IMR-90 (cell line): ENCODE data around the gene LRRC7. TPM values are rescaled to one million over a fixed set of nuclear protein-coding genes. Genes with fewer than 3 reads are reported as not detected.

ENCODE experiments used
- ATAC-seq: fragments of 200-7000 bp; cut with Tn5 transposase; 2 replicates; pipeline ENCODE4 v1.9.1; 2020; ENCODE audit warnings: low read depth, mild to moderate bottlenecking, moderate library complexity
- BruUV-seq: library from RNA; stranded (reverse); fragments of 400-500 nt; replicated peaks from 2 replicates; lab custom pipeline; 2021; lab: Mats Ljungman, UMichigan
- CTCF ChIA-PET: fragments of 300-600 bp; formaldehyde crosslinking; extraction: SDS; loops from one replicate; lab custom pipeline; 2021; ENCODE audit warnings: antibody characterized with exemption; lab: Yijun Ruan, JAX
- POLR2A ChIA-PET: fragments of 300-600 bp; sonication (Branson Sonifier 250); formaldehyde crosslinking; loops from one replicate; lab custom pipeline; 2022; ENCODE audit warnings: antibody characterized with exemption; ENCODE audit not compliant: unreplicated experiment; lab: Charles Lee
- DNase-seq: peaks from one replicate; pipeline ENCODE4 v3.0.0; 2013
- H2AFZ ChIP-seq: replicated peaks from 2 replicates; pipeline ENCODE3; 2013; ENCODE audit warnings: low read length, mild to moderate bottlenecking; ENCODE audit not compliant: poor library complexity
- H2AK5ac ChIP-seq: 2 replicates; pipeline ENCODE4 v1.6.1; 2013; ENCODE audit warnings: low read depth, low read length, inconsistent platforms
- H2AK9ac ChIP-seq: replicated peaks from 2 replicates; pipeline ENCODE3; 2013; ENCODE audit warnings: mild to moderate bottlenecking, low read depth, low read length, moderate library complexity; ENCODE audit not compliant: poor library complexity
- H2BK120ac ChIP-seq: 2 replicates; pipeline ENCODE4 v1.6.1; 2013; ENCODE audit warnings: low read depth, low read length, inconsistent platforms
- H2BK15ac ChIP-seq: 3 replicates; pipeline ENCODE4 v1.6.1; 2013; ENCODE audit warnings: low read depth, low read length, inconsistent platforms
- H2BK20ac ChIP-seq: 2 replicates; pipeline ENCODE4 v1.6.1; 2013; ENCODE audit warnings: low read depth, mild to moderate bottlenecking, inconsistent platforms, low read length, moderate library complexity
- H2BK5ac ChIP-seq: 2 replicates; pipeline ENCODE4 v1.6.1; 2013; ENCODE audit warnings: mild to moderate bottlenecking, low read depth, low read length, inconsistent platforms; ENCODE audit not compliant: poor library complexity, severe bottlenecking
- H3K14ac ChIP-seq: replicated peaks from 2 replicates; pipeline ENCODE4 v1.6.1; 2013; ENCODE audit warnings: low read depth, low read length, inconsistent platforms
- H3K18ac ChIP-seq: 2 replicates; pipeline ENCODE4 v1.6.1; 2013; ENCODE audit warnings: low read depth, low read length, control low read depth
- H3K23ac ChIP-seq: 2 replicates; pipeline ENCODE4 v1.6.1; 2013; ENCODE audit warnings: low read depth, low read length, inconsistent platforms
- H3K27ac ChIP-seq: 2 replicates; pipeline ENCODE4 v1.5.1; 2013; ENCODE audit warnings: mild to moderate bottlenecking, control low read depth, low read length; ENCODE audit not compliant: insufficient read depth
- H3K27me3 ChIP-seq: 2 replicates; pipeline ENCODE4 v1.6.1; 2013; ENCODE audit warnings: low read length; ENCODE audit not compliant: control insufficient read depth, insufficient read depth
- H3K36me3 ChIP-seq: 2 replicates; pipeline ENCODE4 v1.6.1; 2013; ENCODE audit warnings: low read length, mixed read lengths; ENCODE audit not compliant: control insufficient read depth, insufficient read depth
- H3K4ac ChIP-seq: 2 replicates; pipeline ENCODE4 v1.6.1; 2013; ENCODE audit warnings: low read depth, low read length, inconsistent platforms
- H3K4me1 ChIP-seq: 2 replicates; pipeline ENCODE4 v1.6.1; 2013; ENCODE audit warnings: low read length, mixed read lengths; ENCODE audit not compliant: control insufficient read depth, insufficient read depth
- H3K4me2 ChIP-seq: 2 replicates; pipeline ENCODE4 v1.6.1; 2013; ENCODE audit warnings: low read depth, mild to moderate bottlenecking, control low read depth, low read length, moderate library complexity
- H3K4me3 ChIP-seq: 2 replicates; pipeline ENCODE4 v1.5.1; 2013; ENCODE audit warnings: low read depth, mild to moderate bottlenecking, control low read depth, low read length, moderate library complexity; ENCODE audit not compliant: insufficient read depth
- H3K56ac ChIP-seq: 2 replicates; pipeline ENCODE4 v1.6.1; 2013; ENCODE audit warnings: low read length, inconsistent platforms; ENCODE audit not compliant: insufficient read depth; ENCODE audit errors: extremely low read depth
- H3K79me1 ChIP-seq, 2 experiments: 2 replicates each; pipeline ENCODE4 v1.6.1; 2013; ENCODE audit warnings: low read length in 2 of 2, inconsistent platforms in 1 of 2, low read depth in 1 of 2
- H3K9ac ChIP-seq: 2 replicates; pipeline ENCODE4 v1.6.1; 2013; ENCODE audit warnings: low read depth, low read length, control low read depth
- H3K9me1 ChIP-seq: 2 replicates; pipeline ENCODE4 v1.6.1; 2013; ENCODE audit warnings: low read length, inconsistent platforms; ENCODE audit not compliant: insufficient read depth
- H3K9me3 ChIP-seq: 2 replicates; pipeline ENCODE4 v1.6.1; 2013; ENCODE audit warnings: low read length; ENCODE audit not compliant: control insufficient read depth, insufficient read depth
- H4K20me1 ChIP-seq: 2 replicates; pipeline ENCODE4 v1.6.1; 2013; ENCODE audit warnings: low read length, inconsistent platforms; ENCODE audit not compliant: insufficient read depth
- H4K5ac ChIP-seq: 2 replicates; pipeline ENCODE4 v1.6.1; 2013; ENCODE audit warnings: mild to moderate bottlenecking, low read depth, low read length, control low read depth
- H4K8ac ChIP-seq, 2 experiments: 2 replicates each; pipeline ENCODE4 v1.6.1; 2013; ENCODE audit warnings: low read depth in 2 of 2, low read length in 2 of 2, control low read depth in 1 of 2, inconsistent platforms in 1 of 2
- H4K91ac ChIP-seq: 2 replicates; pipeline ENCODE4 v1.6.1; 2013; ENCODE audit warnings: low read depth, low read length, inconsistent platforms; ENCODE audit not compliant: insufficient read depth
- MAFK ChIP-seq: IDR thresholded peaks from 2 replicates; pipeline ENCODE4 v1.6.1; 2012; ENCODE audit warnings: low read depth, low read length, improper control_type of control experiment
- RAD21 ChIP-seq: IDR thresholded peaks from 2 replicates; pipeline ENCODE4 v1.6.1; 2012; ENCODE audit warnings: low read length, improper control_type of control experiment
- RFX5 ChIP-seq: IDR thresholded peaks from 2 replicates; pipeline ENCODE4 v1.8.0; 2012; ENCODE audit warnings: low read depth, mild to moderate bottlenecking, low read length, moderate library complexity
- dilution Hi-C: fragments of 300-500 bp; cut with HindIII; formaldehyde crosslinking; loops from one replicate; pipeline ENCODE4 v1.14.3; 2018; ENCODE audit warnings: low sequenced_read_pairs; ENCODE audit not compliant: unreplicated experiment
- in situ Hi-C: fragments of 300-500 bp; cut with MboI; formaldehyde crosslinking; loops from 3 replicates; pipeline ENCODE4 v1.14.3; 2019; ENCODE audit warnings: low sequenced_read_pairs, inconsistent platforms, mixed read lengths
- intact Hi-C: fragments of 100-400 bp; cut with micrococcal nuclease; formaldehyde crosslinking; loops from 2 replicates; pipeline ENCODE4 v1.10.0; 2022
- polyA plus RNA-seq, 3 experiments: library from polyadenylated mRNA; depleted of rRNA; stranded (reverse); fragments of >200 nt; gene quantifications; 2 replicates each; pipeline ENCODE4 v1.2.3, GENCODE V29; 2012; ENCODE audit warnings: low replicate concordance in 1 of 3
- total RNA-seq: library from RNA; depleted of rRNA; stranded (reverse); fragments of >200 nt; gene quantifications from 2 replicates; pipeline ENCODE4 v1.2.3, GENCODE V29; 2012

LRRC7 gene
- total and polyA plus RNA-seq, 2 of the 4 experiments (the other 2 are of a cell fraction): under 0.01 to 0.02 TPM

- no peak overlapping the region for H3K4me3 ChIP-seq
- ATAC-seq: no peak
- H2AK9ac ChIP-seq: no peak overlapping the region
- no peak overlapping the region for H3K56ac ChIP-seq
- H4K20me1 ChIP-seq: no peaks in the 10 kb centered on the region
- no peak overlapping the region for H3K4ac ChIP-seq
- no peaks in the 10 kb centered on the region for H3K4me1 ChIP-seq
- dilution Hi-C loops: no loop called here
- H2AK5ac ChIP-seq: no peak overlapping the region
- in situ Hi-C loops: no loop called here
- no peaks in the 10 kb centered on the region for H3K36me3 ChIP-seq
- H2BK120ac ChIP-seq: no peak overlapping the region
- no peak overlapping the region for H4K91ac ChIP-seq
- ChIA-PET POLR2A (no interaction called here), CTCF (no interaction called here)
- H2AFZ ChIP-seq: no peak overlapping the region
- no peaks in the 10 kb centered on the region for H3K9me3 ChIP-seq
- TF ChIP-seq MAFK (peak; percentile 54; the same call in 1 of the 2 replicates), RAD21 (no peak), RFX5 (no peak)
- H3K14ac ChIP-seq: no peak overlapping the region
- intact Hi-C loops: no loop called here
- H2BK5ac ChIP-seq: no peak overlapping the region
- no TSS peak for BruUV-seq
- no peak overlapping the region for H3K9ac ChIP-seq
- H2BK15ac ChIP-seq: no peak overlapping the region
- DNase-seq: no peak
- no peak overlapping the region for H3K23ac ChIP-seq
- no peaks in the 10 kb centered on the region for H3K9me1 ChIP-seq
- H3K18ac ChIP-seq: no peak overlapping the region
- H3K79me1 ChIP-seq: no peaks in the 10 kb centered on the region
- no peak overlapping the region for H4K8ac ChIP-seq
- no peak overlapping the region for H4K5ac ChIP-seq
- no peak overlapping the region for H3K4me2 ChIP-seq
- no peak overlapping the region for H2BK20ac ChIP-seq
- H3K27ac ChIP-seq: no peak overlapping the region
- H3K27me3 ChIP-seq: no peaks in the 10 kb centered on the region
Observed at GRCh38 chr1:70063861-70064260, 496.1 kb downstream of the LRRC7 start.
